HG03045 (cell line): ENCODE measurements around the gene EPHA3.

Experiments
- ATAC-seq: cut with Tn5 transposase; IDR thresholded peaks from one replicate; pipeline ENCODE4 v1.9.1; 2021; ENCODE audit warnings: mild to moderate bottlenecking, moderate library complexity; ENCODE audit not compliant: unreplicated experiment

EPHA3 gene

DNA sequence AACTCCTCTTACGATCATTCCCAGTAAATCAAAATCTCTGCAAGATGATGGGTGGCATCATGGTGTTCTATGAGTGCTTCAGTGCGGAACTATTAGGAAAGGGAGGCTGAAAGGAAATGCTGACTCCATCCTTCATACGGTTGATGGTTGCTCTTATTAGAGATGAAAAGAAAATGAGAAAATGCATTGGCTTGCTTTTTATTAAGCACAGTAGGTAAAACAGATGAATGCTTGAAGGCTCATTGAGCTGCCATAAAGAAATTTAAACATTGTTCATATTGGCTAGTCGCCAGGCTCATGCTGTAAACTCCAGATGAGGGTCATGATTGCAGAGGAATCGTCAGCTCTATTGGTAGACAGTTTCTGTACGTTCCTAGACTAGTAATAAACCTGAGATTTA lies 115.8 kb downstream of the EPHA3 start:
- no peak for ATAC-seq

DNA sequence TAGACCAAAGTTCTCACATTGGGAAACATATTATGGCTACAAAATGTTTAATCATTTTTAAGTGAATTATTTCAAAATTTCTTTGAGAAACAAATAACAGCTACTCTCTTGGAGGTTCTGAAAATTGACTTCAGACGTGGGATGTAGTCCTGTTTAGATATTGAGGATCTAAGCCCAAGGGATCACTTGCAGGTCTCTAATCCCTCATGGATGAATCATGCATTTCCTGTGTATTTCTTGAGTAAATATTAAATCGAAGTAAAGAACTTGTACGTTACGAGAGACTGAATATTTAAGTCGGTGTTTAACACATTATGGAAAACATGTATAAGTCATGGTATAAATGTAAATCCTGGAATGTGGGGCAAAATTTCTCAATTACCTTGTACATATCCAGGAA lies 119.8 kb downstream of the EPHA3 start:
- no peak for ATAC-seq

DNA sequence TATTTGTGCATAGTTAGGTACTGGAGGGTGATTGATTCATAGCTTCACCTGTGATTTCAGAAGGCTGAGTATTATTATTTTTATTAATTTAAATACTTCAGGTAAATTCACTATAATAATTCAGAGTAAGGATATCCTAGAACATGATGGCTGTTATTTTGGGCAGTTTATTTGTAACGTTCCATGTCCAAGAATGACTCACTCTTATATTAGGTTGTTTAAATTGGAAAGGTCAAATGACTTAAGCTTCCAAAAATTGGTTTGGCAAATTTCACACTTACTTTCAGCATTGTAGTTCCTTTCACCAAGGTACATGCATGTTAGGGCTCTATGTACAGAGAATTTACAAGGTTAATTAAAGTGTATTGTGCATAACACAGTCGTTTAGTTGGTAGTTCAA lies 120.2 kb downstream of the EPHA3 start:
- ATAC-seq, result no peak

DNA sequence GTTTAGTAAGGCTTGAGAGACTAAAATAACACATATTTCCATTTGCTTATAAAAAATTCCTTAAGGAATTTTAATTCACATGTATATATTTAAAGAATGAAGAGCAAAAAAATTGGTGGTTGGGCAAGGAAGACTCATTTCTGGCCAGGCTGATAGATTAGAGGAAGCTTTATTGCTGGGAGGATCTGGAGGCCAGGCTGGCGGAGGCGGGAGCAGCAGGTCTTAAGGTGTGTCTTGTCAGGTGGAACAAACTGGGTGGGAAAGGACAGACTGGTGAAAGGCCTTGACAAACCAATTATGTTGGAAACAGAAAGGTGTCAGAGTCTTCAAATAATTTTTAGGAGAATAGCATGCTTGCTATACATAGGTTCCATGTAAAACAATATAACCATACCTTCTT lies 124.7 kb downstream of the EPHA3 start:
- ATAC-seq, result no peak

DNA sequence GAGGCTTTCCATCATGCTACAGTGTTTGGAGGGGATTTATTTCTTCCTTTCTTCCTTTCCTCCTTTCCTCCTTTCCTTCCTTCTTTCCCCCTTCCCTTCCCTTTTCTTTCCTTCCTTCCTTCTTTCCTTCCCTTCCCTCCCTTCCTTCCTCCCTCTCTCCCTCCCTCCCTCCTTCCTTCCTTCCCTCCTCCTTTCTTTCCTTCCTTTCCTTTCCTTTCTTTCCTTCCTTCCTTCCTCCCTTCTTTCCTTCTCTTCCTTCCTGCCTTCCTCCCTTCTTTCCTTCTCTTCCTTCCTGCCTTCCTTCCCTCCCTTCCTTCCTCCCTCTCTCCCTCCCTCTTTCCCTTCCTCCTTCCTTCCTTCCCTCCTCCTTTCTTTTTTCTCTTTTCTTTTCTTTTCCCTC lies 127.2 kb downstream of the EPHA3 start:
- no peak for ATAC-seq

DNA sequence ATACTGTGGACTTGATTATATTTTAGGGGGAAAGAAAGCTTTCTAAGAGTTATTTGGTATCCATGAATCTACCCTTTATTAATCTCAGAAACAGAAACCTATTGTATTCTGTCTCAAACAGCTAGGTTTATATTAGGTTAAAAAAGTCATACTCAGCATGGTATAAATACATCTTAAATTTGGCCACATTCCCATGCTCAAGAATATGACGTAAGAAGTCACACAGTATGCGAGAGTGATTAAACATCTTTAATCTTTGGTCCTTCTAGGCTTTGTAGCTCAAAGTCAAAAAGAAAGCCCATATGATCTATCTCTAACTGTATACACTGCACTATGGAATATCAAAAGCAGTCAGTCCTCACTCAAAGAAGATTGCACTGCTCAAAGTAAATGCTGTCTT lies 131.4 kb downstream of the EPHA3 start:
- no peak for ATAC-seq

DNA sequence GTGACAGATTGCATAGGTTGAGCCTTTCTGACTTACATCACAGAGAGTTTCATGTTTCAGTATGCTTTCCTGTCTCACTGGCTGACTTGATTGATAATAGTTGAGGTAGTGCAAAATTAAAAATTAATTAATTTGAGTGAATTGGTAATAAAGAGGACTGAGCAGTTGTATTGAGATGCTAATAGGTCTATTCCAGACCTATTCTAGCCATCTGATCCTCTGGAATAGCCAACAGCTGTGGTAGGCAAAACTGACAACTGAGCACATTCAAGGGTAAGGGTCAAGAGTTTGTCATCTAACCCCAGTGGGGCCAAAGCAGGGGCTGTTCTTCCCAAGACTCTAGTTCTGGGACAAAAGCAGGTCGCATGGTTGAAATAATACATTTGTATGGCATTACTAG lies 132.4 kb downstream of the EPHA3 start:
- no peak for ATAC-seq

DNA sequence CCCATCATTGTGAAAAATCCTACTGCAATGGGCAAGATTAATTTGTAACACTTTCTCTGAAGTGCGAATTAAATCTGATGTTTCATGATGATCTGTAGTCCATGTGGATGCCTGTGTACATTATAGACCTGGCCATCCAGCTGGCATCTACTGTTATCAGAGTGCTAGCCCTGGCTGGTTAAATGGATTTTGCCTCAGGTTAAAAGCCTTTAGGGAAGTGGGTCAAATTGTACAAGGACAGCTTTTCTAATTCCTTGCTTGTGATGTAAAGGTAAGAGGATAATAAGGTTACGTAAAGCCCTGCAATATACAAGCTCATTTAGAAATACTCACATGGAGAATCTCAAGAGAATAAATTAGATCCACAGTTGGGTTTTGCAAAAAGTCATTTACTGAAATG lies 138.2 kb downstream of the EPHA3 start:
- no peak for ATAC-seq

DNA sequence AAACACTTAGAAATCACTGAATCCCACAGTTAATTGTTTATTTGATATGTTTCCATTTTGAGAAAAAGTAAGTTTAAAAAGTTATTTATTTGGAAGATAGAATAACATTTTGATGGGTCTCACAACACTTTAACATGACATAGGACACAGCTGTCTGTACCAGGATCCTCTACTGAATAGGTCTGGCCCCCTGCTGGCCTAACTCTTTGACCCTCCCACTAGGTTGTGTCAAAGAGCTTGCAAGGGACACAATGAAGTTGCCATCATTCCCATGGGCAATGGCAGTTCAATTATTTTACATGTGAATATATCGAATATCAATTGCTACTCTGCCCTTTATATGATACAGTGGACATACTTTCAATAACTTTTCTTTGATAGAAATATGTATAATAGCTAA lies 138.9 kb downstream of the EPHA3 start:
- no peak for ATAC-seq

DNA sequence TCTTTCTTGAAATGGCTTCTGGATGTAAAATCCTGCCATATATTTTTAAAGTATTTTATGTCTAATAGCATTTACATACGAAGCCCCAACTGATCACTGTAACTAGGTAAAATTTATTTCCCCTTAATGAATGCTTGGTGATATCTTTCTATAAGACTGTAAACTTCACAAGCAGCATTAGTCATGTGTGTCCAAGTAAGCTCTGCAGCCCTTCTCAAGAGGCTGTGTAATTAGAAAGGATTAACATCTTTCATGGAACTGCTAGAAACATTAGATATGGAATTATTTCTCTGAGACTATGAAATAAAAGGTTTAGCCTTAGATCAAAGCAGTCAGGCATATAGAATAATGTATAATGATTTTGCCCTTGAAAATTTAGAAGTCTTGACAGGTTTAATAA lies 143.3 kb downstream of the EPHA3 start:
- no peak for ATAC-seq

DNA sequence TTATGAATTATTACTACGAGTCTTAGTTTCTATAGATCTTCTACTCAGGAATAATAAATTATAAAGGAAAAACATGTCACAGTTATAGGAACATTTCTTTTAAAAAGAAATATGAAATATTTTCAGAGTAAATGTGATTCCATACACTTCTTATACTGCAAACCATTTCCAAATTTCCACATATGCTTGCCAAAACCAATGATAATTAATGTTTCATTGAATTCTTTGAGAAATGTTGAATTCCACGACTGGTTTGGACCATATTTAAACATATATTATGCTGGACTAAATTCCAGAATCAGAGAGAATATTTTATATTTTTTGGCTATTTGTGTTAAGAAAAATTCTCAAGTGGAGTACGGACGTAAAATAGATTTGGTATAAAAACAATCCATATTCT lies 144.6 kb downstream of the EPHA3 start:
- ATAC-seq, result no peak

DNA sequence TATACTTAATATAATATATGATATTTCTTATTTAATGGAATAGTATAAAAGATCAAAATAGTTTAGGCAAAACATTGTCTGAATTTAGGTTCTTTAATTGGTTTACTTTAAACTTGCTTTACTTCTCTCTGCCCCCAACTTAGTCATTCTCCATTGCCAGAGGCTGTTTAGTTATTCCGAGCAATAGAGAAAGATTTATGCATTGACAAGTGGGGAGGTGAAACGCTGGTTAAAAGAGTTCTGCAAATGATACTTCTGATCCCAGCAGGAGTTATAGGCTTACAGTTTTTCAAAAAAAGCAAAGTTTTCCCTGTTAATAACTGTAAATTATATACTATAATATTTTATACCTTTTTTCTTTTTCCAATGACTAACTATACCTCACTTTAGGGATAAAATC lies 145.4 kb downstream of the EPHA3 start:
- no peak for ATAC-seq

DNA sequence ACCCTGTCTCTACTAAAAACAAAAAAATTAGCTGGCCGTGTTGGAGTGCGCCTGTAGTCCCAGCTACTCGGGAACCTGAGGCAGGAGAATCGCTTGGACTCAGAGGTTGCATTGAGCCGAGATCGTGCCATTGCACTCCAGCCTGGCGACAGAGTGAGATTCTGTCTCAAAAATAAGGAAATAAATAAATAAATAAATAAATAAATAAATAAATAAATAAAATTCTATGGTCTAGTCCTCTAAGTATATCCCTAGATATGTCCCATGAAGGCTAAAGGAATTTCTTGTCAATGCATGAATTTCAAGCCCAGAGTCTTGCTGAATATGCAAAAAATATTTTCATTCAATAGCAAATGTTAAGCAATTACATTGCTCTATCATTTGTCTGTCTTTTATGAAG lies 149.0 kb downstream of the EPHA3 start:
- ATAC-seq, result no peak

DNA sequence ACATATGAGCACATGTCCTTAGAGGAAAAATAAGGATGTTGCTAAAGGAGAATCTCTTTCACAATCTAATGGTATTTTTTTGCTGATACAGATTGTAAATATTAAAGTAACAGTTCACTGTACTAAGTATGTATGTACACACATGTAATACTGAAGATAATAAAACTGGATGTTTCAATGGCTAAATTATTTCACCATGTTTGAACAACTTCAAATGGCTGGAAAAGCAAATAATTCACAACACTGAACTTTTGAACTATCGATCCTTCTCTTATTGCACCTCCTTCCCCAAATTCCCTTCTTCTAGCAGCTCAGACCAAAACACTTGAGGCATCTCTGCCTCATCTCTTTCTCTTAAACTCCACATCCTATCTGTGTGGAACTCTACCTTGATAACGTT lies 149.5 kb downstream of the EPHA3 start:
- no peak for ATAC-seq

DNA sequence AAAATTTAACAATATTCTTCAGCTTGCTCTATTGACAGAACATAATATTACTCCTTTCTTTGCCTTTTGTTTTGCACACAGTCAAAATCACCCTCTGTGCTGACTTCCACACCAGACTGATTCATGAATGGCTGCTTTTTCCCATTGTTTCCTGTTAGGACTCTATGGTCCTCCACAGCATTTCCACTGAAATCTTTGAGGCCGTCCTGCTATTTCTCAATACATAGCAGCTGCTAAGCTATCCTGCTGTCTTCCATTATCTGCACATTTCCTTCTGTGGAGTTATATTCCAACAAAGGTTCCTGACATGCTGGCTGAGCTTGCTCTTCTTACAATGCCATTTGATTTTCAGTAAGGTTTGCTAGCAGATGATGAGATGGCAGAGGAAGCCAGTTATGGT lies 153.3 kb downstream of the EPHA3 start:
- no peak for ATAC-seq

DNA sequence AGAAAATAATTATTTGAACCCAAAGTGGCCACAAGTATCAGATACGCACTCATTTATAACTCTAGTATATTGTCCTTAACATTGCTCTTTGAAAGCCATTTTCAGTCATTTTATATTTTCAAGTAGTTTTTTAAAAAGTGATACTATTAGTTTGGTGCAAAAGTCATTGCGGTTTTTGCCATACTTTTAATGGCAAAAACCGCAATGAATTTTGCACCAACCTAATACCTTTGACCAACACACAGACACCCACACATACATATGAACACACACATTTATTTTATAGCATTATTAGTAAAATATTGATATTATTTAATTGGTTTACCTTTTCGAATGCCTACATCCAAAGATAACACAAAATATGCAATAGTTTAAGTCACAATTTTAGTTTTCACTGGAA lies 154.3 kb downstream of the EPHA3 start:
- ATAC-seq, result no peak

DNA sequence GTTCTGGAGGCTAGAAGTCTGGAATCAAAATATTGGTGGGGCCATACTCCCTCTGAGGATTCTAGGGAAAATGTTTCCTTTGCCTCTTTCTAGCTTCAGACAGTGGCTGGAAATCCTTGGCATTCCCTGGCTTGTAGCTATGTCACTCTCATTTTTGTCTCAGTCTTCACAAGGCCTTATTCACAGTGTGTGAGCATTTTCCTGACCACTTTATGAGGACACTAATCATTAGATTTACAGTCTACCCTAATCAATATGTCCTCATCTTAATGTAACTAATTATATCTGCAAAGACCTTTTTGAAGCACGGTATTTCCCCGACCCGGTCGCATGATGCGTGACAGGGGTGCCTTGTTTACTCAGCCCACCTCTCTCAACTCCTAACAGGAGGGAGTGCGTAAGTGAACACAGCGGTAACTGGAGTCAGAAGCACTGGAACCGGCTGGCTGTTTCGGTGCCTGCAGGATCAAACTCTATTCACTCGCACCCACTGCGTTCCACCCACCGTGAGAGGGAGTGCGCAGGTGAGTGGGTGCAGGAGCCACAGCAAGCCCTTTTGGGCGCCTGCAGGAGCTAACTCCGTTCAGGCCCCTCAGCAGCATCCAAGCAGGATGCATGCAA lies 155.0 kb downstream of the EPHA3 start:
- ATAC-seq, result no peak

DNA sequence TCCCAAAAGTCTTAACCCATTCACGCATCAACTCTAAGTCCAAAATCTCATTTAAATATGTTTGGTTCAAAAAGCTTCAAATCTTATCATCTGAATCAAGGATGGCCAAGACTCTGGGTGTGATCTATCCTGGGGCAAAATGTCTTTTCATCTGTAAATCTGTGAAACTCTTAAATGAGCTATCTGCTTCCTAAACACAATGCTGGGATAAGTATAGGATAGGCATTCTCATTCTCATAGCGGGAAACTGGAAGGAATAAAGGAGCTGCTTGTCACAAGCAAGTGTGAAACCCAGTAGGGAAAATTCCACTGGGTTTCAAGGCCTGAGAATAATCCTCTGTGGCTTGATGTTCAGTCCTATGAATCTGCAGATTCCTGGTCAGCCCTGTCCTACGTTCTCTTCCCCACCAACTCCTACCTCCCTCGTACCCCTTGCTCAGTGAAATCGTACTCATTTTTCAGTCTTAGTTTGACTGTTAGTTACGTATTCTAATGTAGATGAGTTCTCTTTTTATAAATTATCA lies 156.7 kb downstream of the EPHA3 start:
- no peak for ATAC-seq

DNA sequence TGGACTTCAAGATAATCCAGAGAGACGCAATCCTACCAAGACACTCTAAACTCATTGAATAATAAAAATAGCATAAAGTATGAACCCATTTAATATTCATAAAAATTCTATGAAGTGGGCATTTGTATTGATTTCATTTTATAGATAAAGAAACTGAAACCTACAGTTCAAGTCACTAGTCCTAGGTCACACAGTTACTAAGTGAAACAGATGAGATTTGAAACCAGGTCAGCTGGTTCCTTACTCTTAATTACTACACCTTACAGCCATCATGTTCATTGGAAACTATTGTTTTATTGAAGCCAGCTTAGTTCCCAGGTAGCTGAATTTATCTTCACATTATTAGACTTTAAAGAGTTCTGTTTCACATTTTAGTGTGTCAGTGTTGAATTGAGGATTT lies 158.7 kb downstream of the EPHA3 start:
- no peak for ATAC-seq

DNA sequence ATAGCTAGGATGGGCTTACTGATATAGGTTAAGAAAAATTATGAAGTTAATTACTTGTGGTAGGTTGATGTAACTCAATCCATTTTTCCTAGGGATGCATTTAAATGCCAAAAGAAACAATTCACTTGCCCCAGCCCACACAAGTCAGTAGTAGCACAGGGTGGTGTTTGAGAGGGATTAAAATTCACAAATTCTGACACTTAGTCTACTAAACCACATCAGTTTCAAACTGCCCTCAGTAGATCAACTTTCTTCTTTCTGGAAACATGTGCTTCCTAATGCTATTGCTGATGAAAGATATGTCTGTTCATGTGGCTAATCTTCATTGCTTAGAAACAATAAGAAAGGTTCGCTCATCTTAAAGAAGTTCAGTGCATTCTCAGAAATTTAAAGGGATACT lies 160.6 kb downstream of the EPHA3 start:
- no peak for ATAC-seq

DNA sequence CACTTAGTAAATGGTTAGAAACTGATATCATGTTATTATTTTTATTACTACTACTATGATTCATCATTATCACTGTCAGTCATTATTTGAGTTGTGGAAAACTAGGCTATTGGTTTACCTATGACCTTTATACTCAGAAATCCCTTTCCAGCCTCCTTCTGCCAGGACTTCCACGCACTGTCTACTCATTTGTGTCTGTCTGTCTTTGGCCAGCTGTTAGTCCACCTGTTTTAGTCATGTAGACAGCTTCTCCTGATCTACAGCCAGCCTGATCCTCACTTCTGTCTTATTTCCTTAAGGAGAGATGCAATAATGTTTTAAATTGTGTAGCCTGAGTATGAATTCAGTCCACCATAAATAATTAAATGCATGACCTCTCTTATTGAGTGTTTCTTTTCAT lies 162.8 kb downstream of the EPHA3 start:
- ATAC-seq, result no peak

DNA sequence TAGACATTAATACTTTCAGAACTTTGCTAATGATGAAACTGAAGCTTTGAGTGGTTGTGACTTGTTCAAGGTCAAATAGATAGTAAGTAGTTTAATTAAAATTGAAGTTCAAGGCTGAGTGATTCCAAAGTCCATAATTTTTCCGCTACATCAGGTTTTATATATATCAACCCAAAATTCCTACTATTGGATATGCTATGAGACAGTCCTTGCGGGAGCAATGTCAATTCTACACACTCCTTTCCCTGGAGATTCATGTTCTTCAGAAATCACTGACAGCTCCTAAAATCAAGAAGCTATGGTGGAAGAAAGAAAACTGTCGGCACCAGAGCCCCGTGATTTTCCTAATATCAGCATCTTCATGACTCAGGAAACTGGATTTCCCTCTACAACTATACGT lies 167.6 kb downstream of the EPHA3 start:
- no peak for ATAC-seq

DNA sequence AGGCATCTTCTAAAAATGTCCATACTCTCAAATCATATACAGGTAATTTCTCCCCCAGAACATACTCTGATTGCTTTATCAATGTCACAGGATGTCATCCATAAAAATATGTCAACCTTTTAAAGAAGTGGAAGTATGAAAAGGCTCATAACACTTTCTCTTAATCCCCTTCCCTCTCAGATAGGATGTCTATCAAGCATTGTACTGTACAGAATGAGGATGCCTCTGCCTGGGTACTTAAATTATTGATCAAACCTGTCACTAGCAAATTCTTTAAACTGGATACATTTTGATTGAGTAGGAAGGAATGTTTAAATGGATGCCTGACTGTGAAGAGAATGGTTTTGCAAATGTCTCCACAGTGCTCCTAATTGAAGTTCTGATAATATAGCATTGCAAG lies 168.7 kb downstream of the EPHA3 start:
- no peak for ATAC-seq
